AG04449 (cell line): ENCODE results near the gene MRPS10.

ENCODE experiments used
- CTCF ChIA-PET: fragments of 350-600 bp; formaldehyde crosslinking; extraction: SDS; loops from one replicate; lab custom pipeline; 2021; ENCODE audit warnings: antibody characterized with exemption; lab: Yijun Ruan, JAX
- POLR2A ChIA-PET: fragments of 400-600, 350-600 bp; formaldehyde crosslinking; extraction: SDS; loops from one replicate; lab custom pipeline; 2020; ENCODE audit warnings: antibody characterized with exemption, inconsistent platforms; lab: Yijun Ruan, JAX
- DNase-seq: peaks from one replicate; pipeline ENCODE4 v3.0.0-alpha.2; 2010; ENCODE audit warnings: low read depth, low spot score
- H3K4me3 ChIP-seq: 2 replicates; pipeline ENCODE4 v1.5.1; 2011; ENCODE audit warnings: low read depth, mild to moderate bottlenecking, control low read depth, low read length
- TF ChIP-seq, protein P1 (sequence below): IDR thresholded peaks from one replicate; pipeline ENCODE4 v1.5.1; 2011; ENCODE audit warnings: mild to moderate bottlenecking, moderate library complexity, low read length, control low read depth, inconsistent platforms; ENCODE audit not compliant: insufficient read depth; ENCODE audit errors: missing control alignments

MRPS10 gene

GRCh38 chr6:42158631-42159030 is 59.0 kb downstream of the MRPS10 start:
- CTCF ChIA-PET: no interaction called here
- TF ChIP-seq, protein P1, sequence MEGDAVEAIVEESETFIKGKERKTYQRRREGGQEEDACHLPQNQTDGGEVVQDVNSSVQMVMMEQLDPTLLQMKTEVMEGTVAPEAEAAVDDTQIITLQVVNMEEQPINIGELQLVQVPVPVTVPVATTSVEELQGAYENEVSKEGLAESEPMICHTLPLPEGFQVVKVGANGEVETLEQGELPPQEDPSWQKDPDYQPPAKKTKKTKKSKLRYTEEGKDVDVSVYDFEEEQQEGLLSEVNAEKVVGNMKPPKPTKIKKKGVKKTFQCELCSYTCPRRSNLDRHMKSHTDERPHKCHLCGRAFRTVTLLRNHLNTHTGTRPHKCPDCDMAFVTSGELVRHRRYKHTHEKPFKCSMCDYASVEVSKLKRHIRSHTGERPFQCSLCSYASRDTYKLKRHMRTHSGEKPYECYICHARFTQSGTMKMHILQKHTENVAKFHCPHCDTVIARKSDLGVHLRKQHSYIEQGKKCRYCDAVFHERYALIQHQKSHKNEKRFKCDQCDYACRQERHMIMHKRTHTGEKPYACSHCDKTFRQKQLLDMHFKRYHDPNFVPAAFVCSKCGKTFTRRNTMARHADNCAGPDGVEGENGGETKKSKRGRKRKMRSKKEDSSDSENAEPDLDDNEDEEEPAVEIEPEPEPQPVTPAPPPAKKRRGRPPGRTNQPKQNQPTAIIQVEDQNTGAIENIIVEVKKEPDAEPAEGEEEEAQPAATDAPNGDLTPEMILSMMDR: no peak
- no peak overlapping the region for H3K4me3 ChIP-seq
- no peak for DNase-seq
- POLR2A ChIA-PET: no interaction called here

DNA sequence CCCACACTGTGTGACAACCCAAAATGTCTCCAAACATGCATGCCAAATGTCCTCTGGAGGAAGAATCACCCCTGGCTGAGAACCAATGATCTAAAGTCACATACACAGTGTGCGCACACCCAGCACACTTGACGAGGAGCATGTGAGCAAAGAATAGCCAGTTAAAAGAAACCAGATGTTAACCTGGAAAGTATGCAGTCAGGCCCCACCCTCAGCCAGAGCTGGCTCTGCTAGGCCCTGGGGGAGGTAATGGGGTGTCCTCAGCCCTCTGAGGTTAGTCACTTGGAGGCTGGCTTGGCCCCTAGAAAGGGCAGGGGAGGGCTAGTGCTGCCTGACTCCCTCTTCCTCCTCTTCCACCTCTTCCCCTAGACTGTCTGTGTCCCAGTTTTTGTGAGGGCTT is 59.6 kb downstream of the MRPS10 start:
- H3K4me3 ChIP-seq: no peak overlapping the region
- CTCF ChIA-PET: no interaction called here
- POLR2A ChIA-PET: no interaction called here
- TF ChIP-seq, protein P1: no peak
- DNase-seq: no peak
